ENCODE results near the gene DCAF15. TPM values are rescaled to one million over a fixed set of nuclear protein-coding genes. Genes with fewer than 3 reads are reported as not detected.
"Not testable (repeated sequence)": the region's sequence is repeated elsewhere in the genome, so short reads cannot be mapped to it uniquely, and the experiment has no call there.

The DCAF15 gene
- total RNA-seq, 1 donor from 2014 or later, result 18.0 TPM

- DNase-seq (ENCODE audit: missing footprints); ATAC-seq; intact Hi-C loops (cut with DNase I): not testable (repeated sequence)
These were observed 14.9 kb downstream of the DCAF15 start for GRCh38 chr19:13967206-13967605.

GRCh38 chr19:13968383-13968935 is 16.1 kb downstream of the DCAF15 start:
- no peak for DNase-seq (ENCODE audit: missing footprints)
- intact Hi-C loops (cut with DNase I), result no loop called here
- ATAC-seq, result no peak

GRCh38 chr19:13968999-13969398 is 16.7 kb downstream of the DCAF15 start:
- DNase-seq (ENCODE audit: missing footprints) (no peak), ATAC-seq (no peak)
- intact Hi-C loops (cut with DNase I), result no loop called here

GRCh38 chr19:13969897-13970296 is 17.6 kb downstream of the DCAF15 start:
- ATAC-seq (no peak), DNase-seq (ENCODE audit: missing footprints) (no peak)
- intact Hi-C loops (cut with DNase I), result no loop called here

- DNase-seq (ENCODE audit: missing footprints); ATAC-seq; intact Hi-C loops (cut with DNase I): not testable (repeated sequence)
These were observed 19.6 kb downstream of the DCAF15 start for GRCh38 chr19:13971868-13972267.

- no peak for DNase-seq (ENCODE audit: missing footprints)
- intact Hi-C loops (cut with DNase I), result no loop called here
- ATAC-seq, result no peak
These were observed 20.3 kb downstream of the DCAF15 start for GRCh38 chr19:13972368-13973155.

- DNase-seq (ENCODE audit: missing footprints); ATAC-seq; intact Hi-C loops (cut with DNase I): not testable (repeated sequence)
These were observed 21.2 kb downstream of the DCAF15 start for GRCh38 chr19:13973479-13973878.

- intact Hi-C loops (cut with DNase I), result loop anchor here (2.0 kb wide), 1 partner anchor 15 kb away; no protein-coding TSS in a partner anchor
- no peak for DNase-seq (ENCODE audit: missing footprints)
- no peak for ATAC-seq
These were observed 21.8 kb downstream of the DCAF15 start for GRCh38 chr19:13974073-13974472.

GRCh38 chr19:13975870-13976269 is 23.6 kb downstream of the DCAF15 start:
- DNase-seq (ENCODE audit: missing footprints) (no peak), ATAC-seq (peak; percentile 50)
- intact Hi-C loops (cut with DNase I), result loop anchor here (2.0 kb wide), 1 partner anchor 17 kb away; no protein-coding TSS in a partner anchor

- no peak for DNase-seq (ENCODE audit: missing footprints)
- intact Hi-C loops (cut with DNase I), result no loop called here
- ATAC-seq, result peak; percentile 42
These were observed 24.1 kb downstream of the DCAF15 start for GRCh38 chr19:13976446-13976845.

GRCh38 chr19:13977803-13978202 is 25.5 kb downstream of the DCAF15 start:
- ATAC-seq (no peak), DNase-seq (ENCODE audit: missing footprints) (peak; percentile 74)
- intact Hi-C loops (cut with DNase I), result no loop called here

GRCh38 chr19:13978351-13979243 is 26.3 kb downstream of the DCAF15 start:
- DNase-seq (ENCODE audit: missing footprints) (peak; percentile 89), ATAC-seq (peak; percentile 84)
- intact Hi-C loops (cut with DNase I), result no loop called here

- intact Hi-C loops (cut with DNase I), result no loop called here
- DNase-seq (ENCODE audit: missing footprints), result peak; percentile 61
- no peak for ATAC-seq
These were observed 26.9 kb downstream of the DCAF15 start for GRCh38 chr19:13979244-13979615.

GRCh38 chr19:13979686-13980085 is 27.4 kb downstream of the DCAF15 start:
- no peak for DNase-seq (ENCODE audit: missing footprints)
- no peak for ATAC-seq
- intact Hi-C loops (cut with DNase I), result no loop called here

GRCh38 chr19:13980340-13980739 is 28.0 kb downstream of the DCAF15 start:
- no peak for DNase-seq (ENCODE audit: missing footprints)
- intact Hi-C loops (cut with DNase I), result no loop called here
- no peak for ATAC-seq

- DNase-seq (ENCODE audit: missing footprints), result no peak
- intact Hi-C loops (cut with DNase I), result no loop called here
- no peak for ATAC-seq
These were observed 28.7 kb downstream of the DCAF15 start for GRCh38 chr19:13981021-13981420.

- intact Hi-C loops (cut with DNase I), result no loop called here
- DNase-seq (ENCODE audit: missing footprints), result no peak
These were observed 29.2 kb downstream of the DCAF15 start for GRCh38 chr19:13981467-13981866.

GRCh38 chr19:13981988-13982501 is 29.7 kb downstream of the DCAF15 start:
- ATAC-seq (no peak), DNase-seq (ENCODE audit: missing footprints) (no peak)
- intact Hi-C loops (cut with DNase I), result no loop called here

More at GRCh38 chr19:13981467-13981866, 29.2 kb downstream of the DCAF15 start:
- no peak for ATAC-seq

GRCh38 chr19:13982773-13983172 is 30.5 kb downstream of the DCAF15 start:
- DNase-seq (ENCODE audit: missing footprints) (peak; percentile 41), ATAC-seq (no peak)
- intact Hi-C loops (cut with DNase I), result no loop called here

All from Right ventricle myocardium inferior (tissue), 1 donor.